SIG-M5 treated with dmso at 0.1 percent for 504 hours (cell line): ENCODE data around the gene PPFIA2.
"Not testable (repeated sequence)": the region's sequence is repeated elsewhere in the genome, so short reads cannot be mapped to it uniquely, and the experiment has no call there.

ENCODE experiments used
- DNase-seq: peaks from one replicate; lab custom pipeline; 2025; ENCODE audit not compliant: unreplicated experiment; lab: John Stamatoyannopoulos, UW

The PPFIA2 gene

DNA sequence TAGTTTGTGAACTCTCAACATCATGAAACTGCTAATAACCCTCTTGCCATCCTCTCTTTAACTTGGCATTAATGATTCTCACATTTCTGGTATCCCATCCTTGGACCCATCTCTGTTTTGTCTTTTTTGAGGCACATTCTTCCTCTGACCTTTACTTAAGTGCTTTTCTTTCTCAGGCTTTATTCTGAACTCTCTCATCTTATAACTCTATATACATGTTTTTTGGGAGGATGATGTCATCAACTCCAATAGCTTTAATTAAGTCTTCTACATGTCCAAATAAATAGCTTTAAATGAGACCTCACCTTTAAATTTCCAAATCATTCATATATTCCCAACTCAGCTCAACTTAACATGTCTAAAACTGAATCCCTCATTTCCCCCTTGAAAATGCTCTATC lies 88.4 kb downstream of the PPFIA2 start:
- DNase-seq, result no peak

DNA sequence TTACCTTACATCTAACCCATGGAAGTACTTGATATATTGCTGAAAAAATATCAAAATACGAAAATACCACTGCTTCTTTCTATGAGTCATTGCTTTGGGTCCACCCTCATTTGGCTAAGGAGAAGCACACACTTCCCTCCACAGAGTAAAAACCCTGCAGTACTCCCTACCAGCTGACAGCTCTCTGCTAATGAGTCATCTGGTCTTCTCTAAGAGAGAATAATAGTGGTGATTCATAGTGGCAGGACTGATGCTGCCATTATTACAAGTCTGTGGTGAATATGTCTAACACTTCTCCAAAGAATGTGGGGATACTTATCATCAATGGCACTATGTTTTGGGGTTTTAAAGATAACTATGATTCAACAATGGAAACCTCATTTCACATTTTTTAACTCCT lies 90.7 kb downstream of the PPFIA2 start:
- DNase-seq, result peak; percentile 41

DNA sequence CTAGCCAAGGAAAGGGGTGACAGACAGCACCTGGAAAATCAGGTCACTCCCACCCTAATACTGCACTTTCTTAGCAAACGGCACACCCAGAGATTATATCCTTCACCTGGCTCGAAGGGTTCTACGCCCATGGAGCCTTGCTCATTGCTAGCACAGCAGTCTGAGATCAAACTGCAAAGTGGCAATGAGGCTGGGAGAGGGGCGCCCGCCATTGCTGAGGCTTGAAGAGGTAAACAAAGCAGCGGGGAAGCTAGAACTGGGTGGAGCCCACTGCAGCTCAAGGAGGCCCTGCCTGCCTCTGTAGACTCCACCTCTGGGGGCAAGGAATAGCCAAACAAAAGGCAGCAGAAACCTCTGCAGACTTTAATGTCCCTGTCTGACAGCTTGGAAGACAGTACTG lies 99.8 kb downstream of the PPFIA2 start:
- not testable (repeated sequence) for DNase-seq

DNA sequence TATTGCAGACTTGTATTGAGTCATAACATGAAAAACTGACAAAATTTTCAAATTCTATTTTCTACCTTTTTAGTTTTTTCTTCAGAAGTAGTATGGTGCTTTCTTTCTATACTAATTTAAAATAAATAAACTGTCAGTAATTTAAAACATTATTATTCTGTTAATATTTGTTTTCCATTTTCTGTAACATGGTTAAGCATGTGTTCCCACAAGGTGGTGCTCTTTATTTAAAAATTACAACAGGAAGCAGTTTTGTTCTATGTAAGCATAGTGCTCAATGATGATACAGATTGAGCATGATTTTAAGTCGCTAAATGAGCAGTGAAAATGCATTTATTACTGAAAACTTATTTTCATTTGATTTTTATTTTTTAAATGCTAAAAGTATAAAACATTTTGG lies 114.6 kb downstream of the PPFIA2 start:
- DNase-seq, result peak; percentile 63

DNA sequence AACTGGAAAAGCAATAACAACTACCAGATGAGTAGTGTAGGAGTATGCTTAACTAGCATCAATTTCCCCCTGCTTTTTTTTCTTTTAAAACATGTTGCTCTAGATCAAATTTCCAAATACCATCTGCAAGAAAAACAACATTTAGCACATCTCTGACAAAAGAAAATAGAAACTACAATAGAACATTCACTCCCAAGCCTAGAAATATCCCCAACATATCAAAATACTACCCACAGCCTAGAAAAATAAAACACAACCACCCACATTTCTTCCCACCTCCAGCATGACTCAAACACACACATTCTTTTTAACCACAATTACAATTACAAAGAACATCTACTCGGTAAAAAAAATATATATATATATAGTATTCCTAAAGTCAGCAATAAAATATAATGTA lies 120.0 kb downstream of the PPFIA2 start:
- DNase-seq, result no peak

DNA sequence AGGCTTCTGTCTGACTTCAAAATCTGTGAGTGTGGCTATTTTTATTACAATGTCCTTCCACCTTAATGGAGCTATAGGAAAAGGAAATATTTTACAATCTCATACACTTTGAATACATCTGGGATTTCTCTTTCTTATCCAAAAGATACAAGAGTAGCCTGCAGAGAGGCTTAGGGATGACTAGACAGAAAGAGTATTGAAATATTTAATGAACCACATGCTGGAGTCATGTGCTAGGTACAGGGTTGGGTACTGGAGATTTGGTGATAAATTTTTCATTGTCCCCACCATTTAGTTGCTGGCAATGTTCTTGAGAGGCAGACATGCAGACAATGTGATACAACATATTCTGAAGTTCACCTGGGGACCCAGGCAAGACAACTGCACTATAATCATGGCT lies 126.0 kb downstream of the PPFIA2 start:
- no peak for DNase-seq

DNA sequence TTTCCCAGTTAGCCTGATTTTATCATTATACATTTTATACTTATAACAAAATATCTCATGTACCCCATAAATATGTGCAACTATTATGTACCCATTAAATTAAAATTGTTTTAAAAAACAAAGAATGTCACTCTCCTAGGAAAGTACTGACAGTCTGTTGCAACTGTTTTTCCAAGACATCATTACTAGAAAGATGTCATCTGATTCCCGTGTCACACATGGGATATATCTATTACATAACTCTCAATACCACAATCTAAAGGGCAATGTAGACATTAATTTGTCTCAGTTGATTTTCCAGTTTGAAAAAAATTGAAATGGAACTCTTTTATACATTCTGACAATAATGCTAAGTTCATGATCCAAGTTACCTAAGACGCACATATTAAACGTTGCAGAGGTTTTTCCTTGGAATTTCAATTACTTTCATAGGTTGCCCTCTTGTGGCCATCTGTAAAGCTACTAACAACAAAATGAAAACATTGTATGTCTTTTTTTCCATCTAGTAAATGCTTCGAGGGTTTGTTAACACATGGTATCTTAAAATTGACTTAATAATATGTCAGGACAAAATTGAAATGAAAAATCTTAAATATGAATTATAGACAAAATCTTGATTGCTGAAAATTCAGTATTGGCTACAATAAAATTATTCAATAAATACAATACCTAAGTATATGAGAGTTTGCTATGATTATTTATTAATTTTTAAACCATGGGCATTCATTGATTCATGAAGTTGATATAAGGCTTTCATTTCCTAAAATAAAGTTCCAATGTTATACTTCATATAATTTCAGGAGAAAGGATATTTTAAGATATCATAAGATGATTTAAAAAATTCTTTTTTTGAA lies 131.6 kb downstream of the PPFIA2 start:
- DNase-seq, result peak; percentile 60

DNA sequence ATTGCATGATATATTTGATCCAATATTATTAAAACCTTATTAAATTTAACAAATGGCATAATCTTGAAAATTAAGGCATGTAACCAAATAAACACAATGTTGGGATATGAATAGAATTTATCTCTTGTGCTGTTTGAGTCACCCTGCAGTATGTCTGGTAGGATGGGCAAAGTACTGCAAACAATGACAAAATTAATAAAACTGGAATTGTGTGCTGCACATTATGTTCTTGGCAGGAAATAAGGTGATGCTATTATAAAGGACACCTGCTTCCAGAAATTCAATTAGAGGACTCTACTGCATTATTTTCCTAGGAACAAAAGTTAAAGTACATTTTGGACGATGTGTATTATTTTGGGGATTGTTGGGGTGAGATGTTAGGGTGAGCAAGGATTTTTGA lies 132.7 kb downstream of the PPFIA2 start:
- no peak for DNase-seq

DNA sequence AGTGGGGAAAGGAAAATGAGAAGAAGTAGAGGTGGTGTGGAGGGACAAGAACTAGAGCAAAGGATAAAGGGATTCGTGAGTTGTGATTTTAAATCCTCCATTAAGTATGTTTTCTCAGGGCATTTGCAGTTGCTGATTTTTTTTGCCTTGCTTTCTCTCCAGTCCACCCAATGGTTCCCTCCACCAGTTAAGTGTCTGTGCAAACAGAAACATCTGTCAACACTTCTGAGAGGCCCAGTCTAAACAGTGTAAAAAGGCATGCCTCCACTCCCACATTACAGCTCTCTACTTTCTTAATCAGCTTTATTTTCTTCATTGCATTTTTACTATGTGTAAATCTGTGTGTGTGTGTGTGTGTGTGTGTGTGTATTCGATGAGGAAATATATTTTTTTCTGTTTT lies 141.2 kb downstream of the PPFIA2 start:
- DNase-seq, result no peak

DNA sequence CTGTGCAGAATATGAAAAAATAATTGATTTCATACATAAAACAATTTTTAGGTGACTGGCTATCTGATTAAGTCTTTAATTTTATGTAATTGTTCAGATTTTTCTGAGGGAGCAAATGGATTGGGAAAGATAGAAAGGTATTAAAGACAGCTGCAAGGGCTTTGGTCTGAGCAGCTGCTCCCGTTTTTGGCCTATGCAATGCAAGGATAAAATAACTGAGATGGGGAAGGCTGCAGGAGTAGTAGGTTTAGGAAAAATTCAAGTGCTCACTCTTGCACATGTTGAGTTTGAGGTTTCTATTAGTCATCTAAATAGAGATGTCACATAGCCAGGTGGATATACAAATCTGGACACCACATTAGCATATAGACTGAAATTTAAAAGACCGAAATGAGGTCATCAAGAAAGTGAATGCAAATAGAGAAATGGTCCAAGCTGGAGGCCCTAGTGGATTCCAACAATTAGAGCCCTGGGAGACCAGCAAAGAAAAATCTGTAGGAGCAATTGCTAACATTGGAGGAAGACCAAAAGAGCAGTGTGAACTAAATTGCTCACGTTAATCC lies 144.0 kb downstream of the PPFIA2 start:
- no peak for DNase-seq

DNA sequence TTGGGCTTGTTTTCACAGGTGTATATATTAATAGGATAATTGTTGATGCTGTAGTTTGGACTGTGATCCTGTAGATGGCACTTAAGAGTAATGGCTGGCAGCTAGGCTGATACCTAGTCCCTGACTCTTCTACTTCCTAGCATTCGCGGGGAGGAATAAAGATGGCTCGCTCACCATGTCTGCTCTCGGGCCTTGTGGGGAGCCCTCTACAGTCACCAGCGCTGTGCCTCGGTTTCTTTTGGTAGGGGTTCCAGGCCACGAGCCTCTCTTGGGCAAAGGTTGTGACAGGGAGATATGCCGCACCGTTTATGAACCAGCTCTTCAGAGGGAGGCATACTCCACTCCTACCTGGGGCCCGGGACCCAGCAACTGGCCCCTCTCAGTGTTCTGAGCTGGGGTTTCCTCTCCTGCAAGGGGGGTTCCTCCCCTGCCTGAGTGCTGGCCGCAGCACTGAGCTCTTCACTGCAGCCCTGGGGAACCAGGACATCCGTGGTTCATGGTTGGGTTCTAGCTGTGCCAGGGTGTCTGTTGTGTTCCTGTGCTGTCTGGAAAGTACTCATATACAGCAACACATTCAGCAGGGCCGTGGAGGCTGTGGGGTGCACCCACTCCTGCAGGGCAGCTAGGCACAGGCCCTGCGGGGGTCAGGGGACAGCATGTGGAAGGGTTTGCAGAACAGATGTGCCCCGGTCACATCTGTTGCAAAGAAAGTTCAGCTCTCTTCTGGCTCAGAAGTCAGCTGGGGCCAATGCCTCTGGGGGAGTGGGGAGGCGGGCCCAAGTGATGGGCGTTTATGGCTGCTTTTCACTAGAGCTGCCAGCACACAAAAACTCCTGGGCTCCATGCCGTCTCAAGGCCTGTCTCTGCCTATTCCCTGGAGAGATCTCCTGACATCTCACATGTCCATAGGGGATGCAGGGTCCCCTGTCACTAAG lies 147.9 kb downstream of the PPFIA2 start:
- peak; percentile 46 for DNase-seq

DNA sequence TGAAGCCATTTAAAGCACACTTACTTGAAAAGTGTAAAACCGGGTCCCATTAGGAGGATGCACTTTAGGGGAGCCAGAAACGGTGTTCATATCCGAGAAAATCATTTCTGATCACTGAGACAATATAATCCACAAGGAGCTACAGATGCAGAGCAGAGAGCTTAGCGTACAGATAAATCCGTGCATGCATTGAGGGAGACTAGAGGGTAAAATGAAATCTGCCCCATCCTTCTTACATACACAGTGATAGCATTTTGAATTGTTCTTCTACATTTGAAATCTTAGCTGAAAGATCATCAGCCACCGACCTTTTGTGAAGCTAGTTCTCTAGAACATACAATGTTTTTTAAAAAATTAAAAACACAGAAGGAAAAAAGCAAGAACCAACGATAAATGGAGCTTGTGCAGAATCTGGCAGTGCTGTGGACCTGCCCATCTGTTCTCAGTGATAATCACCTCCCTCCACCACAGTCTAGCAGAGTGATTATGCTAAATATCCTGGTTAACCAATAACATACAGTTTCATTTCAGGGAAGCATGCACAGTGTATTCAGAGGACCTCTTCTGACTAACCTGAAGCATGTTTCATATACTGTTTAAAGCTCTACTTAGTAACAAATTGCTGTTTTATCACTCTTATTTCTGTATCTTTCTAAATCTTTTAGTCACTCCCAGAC lies 161.1 kb downstream of the PPFIA2 start:
- DNase-seq, result no peak

DNA sequence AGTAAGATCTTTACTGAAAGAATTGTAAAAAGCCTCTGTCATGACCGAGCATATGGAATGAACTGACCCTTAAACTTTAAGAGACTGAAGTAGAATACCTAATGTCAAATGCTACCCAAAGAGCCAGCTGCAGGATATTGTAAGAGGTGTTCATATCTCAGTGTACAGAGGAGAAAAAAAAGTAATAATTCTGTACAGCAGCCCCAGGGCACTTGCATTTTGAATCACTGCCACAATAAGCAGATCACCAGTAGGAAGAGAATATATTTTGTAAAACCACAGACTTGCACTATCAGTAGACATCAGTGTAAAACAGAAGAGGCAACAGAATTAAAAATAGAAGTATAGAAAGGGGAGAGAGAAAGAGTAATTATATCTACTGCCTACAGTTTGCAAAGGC lies 162.6 kb downstream of the PPFIA2 start:
- DNase-seq, result no peak

DNA sequence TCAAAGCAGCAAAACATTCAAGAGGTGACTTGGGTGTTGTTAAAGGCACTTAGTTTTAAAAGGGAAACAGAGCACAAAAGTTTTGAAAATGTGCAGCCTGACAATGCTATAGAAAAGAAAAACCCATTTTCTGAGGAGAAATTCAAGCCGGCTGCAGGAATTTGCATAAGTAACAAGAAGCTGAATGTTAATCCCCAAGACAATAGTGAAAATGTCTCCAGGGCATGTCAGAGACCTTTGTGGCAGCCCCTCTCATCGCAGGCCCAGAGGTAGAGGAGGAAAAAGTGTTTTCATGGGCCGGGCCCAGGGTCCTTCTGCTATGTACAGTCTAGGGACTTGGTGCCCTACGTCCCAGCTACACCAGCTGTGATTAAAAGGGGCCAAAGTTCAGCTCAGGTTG lies 167.9 kb downstream of the PPFIA2 start:
- DNase-seq, result no peak

DNA sequence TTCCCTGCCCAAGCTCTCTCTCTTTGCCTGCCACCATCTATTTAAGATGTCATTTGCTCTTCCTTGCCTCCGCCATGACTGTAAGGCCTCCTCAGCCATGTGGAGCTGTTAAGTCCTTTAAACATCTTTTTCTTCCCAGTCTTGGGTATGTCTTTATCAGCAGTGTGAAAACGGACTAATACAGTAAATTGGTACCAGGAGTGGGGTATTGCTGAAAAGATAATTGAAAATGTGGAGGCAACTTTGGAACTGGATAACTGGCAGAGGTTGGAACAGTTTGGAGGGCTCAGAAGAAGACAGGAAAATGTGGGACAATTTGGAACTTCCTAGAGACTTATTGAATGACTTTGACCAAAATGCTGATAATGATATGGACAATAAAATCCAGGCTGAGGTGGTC lies 168.4 kb downstream of the PPFIA2 start:
- DNase-seq, result not testable (repeated sequence)

DNA sequence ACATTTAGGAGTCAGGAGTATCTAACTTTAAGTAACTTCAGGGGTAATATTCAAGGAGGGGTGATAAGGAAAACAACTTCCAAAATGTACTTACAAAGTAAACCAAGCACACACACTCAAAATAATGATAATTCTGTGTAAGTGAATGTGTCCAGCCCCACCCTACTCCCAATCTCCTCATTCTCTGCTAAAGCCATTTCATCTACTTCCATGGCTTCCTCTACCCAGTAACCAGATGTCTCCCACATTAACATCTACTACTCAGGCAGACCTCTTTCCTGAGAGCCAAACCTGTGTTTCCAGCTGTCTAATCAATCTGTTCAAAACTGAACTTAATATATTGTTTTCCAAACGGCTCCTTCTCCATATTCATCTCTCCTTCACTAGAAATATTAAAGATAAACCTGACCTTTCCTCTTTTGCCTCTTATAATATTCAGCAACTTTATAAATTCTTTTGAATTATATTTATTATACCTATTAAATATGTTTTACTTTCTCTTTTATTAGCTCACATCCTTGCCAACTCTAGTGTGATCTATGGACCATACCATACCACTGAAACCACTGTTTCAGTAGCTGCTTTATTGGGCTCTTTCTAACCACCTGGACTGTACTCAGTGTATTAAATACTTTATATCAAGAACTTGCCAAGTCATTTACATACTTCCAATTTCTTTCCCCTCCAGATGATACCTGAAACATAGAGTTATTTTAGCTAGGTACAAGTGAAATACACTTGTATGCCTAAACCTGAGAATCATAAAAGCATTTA lies 170.7 kb downstream of the PPFIA2 start:
- no peak for DNase-seq

DNA sequence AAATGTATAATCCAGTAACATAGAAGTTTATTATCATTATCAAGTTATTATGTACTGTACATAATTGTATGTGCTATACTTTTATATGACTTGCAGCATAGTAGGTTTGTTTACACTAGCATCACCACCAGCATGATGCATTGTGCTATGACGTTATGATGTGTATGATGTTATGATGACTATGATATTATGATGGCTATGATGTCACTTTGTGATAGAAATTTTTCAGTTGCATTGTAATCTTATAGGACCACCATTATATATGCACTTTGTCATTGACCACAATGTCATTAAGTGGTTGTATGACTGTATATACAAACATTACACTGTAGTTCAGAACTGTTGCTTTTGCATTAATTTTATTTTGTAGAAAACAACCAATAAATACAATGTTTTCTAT lies 173.4 kb downstream of the PPFIA2 start:
- no peak for DNase-seq

DNA sequence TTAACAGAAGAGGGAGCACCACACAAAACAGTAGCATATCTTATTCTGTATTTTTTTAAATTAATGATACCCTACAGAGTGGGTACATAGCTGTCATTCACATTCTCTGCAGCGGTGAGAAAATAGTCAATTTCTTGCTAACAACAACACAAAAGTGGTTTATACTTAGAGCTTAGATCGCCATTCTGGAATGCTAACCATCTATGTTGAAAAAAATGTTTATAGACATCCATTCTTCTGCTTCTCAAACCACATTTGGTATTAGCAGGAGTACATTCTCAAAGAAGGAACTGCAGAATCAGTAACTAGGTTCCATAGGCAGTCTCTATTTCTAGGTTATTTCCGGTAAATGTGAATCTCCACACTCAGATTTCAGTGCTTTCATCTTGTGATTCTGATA lies 185.9 kb downstream of the PPFIA2 start:
- DNase-seq, result no peak

DNA sequence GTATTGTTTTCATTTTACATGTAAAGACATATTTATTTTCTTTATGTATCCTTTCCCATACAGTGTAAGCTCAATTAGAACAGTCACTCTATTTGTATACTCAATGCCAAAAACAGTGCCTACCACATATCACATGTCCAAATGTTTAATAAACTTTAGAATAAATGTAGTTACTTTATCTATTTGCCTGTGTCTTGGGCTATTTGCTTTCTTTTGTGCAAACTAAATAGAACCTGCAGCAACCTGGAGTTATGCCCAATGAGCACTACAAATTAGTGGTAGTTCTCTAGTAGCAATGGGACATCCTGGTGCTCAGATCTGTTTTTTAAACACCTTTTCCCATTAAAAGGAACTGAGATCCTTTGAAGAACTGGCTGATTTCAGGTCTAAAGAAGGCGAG lies 186.7 kb downstream of the PPFIA2 start:
- no peak for DNase-seq

DNA sequence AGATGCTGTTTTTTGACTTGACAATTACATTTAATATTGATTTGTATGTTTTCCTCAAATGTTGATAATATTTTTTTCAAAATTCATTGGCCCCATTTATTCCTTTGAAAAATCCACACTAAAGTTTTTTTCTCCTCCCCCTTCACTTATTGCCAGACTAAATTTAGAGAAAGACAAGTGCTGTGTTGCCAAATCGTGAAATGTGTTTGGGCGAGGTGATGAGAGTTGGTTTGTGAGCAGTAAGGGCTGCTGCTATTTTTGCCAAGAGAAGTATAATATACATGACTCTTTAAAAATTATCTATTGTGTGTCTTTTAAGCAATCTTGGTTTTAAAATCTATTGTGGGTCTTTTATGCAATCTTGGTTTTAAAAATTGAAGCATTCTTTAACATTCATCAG lies 188.9 kb downstream of the PPFIA2 start:
- DNase-seq, result no peak
